Prostate gland (tissue), 2 donors: Measurements from ENCODE around the gene SMAD1.

Experiments used
- POLR2AphosphoS5 ChIP-seq: sonication (generic); formaldehyde crosslinking; IDR thresholded peaks from one replicate; pipeline ENCODE4 v1.6.1; 2017; ENCODE audit warnings: antibody characterized with exemption
- TF ChIP-seq, protein P1 (sequence below), 4 experiments: fragments of 200-600 bp in 2 of 4; fragments of 450-650 bp in 2 of 4; sonication (generic) in 2 of 4; IDR thresholded peaks; 1 replicate in 3 of 4; 2 replicates in 1 of 4; pipeline ENCODE4 v1.5.1; 2016 to 2019; ENCODE audit warnings: antibody characterized with exemption in 4 of 4, mild to moderate bottlenecking in 2 of 4, moderate library complexity in 2 of 4

- no peak for TF ChIP-seq POLR2AphosphoS5
- TF ChIP-seq, protein P1, sequence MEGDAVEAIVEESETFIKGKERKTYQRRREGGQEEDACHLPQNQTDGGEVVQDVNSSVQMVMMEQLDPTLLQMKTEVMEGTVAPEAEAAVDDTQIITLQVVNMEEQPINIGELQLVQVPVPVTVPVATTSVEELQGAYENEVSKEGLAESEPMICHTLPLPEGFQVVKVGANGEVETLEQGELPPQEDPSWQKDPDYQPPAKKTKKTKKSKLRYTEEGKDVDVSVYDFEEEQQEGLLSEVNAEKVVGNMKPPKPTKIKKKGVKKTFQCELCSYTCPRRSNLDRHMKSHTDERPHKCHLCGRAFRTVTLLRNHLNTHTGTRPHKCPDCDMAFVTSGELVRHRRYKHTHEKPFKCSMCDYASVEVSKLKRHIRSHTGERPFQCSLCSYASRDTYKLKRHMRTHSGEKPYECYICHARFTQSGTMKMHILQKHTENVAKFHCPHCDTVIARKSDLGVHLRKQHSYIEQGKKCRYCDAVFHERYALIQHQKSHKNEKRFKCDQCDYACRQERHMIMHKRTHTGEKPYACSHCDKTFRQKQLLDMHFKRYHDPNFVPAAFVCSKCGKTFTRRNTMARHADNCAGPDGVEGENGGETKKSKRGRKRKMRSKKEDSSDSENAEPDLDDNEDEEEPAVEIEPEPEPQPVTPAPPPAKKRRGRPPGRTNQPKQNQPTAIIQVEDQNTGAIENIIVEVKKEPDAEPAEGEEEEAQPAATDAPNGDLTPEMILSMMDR (IDR thresholded peaks at IDR 0.05) = no peak
These were observed 124.3 kb downstream of the SMAD1 start for GRCh38 chr4:145605941-145606340.
